ENCODE measurements around the gene LRRK2. TPM values are rescaled to one million over a fixed set of nuclear protein-coding genes. Genes with fewer than 3 reads are reported as not detected.
"Not testable (repeated sequence)": the region's sequence is repeated elsewhere in the genome, so short reads cannot be mapped to it uniquely, and the experiment has no call there.

LRRK2 gene
- total and polyA plus RNA-seq, 2 experiments from 2014 or later: 6.4 to 9.3 TPM

DNA sequence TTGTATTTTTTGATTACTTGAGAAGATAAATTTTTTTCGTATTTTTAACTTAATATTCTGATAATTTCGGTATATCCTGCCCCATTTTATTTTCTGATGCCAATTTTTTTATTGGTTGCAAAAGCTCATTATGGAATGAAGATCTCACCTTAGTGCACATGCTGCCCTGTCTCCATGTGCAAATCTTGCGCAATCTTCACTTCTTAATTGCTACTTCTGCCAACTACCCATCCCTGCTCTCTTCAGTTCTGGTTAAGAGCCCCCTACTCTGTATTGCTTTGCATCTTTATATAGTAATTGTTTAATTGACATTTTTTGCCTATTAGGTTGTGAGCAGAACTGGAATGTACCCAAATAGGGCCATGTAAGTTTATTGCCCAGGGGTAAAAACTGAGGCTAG, 20.5 kb upstream of the LRRK2 start:
- no peak for DNase-seq (ENCODE audit: low read depth in 1 of 2, low spot score in 1 of 2)
- no peaks in the 10 kb centered on the region for H3K9me3 ChIP-seq (ENCODE audit: low read depth)
- H3K36me3 ChIP-seq: no peaks in the 10 kb centered on the region
- no peak overlapping the region for H3K4me3 ChIP-seq
- H3K27me3 ChIP-seq: no peaks in the 10 kb centered on the region
- H3K27ac ChIP-seq: no peak overlapping the region
- no peak for TF ChIP-seq CTCF (IDR thresholded peaks at IDR 0.05; ENCODE audit: low read depth, low read length)
- no peaks in the 10 kb centered on the region for H3K4me1 ChIP-seq (ENCODE audit: low read depth)

GRCh38 chr12:40207551-40207950, 17.2 kb upstream of the LRRK2 start:
- H3K4me1 ChIP-seq (ENCODE audit: low read depth): no peaks in the 10 kb centered on the region
- TF ChIP-seq CTCF (IDR thresholded peaks at IDR 0.05; ENCODE audit: low read depth, low read length): no peak
- H3K36me3 ChIP-seq: no peaks in the 10 kb centered on the region
- H3K27me3 ChIP-seq: no peaks in the 10 kb centered on the region
- H3K27ac ChIP-seq: no peak overlapping the region
- no peaks in the 10 kb centered on the region for H3K9me3 ChIP-seq (ENCODE audit: low read depth)
- no peak for DNase-seq (ENCODE audit: low read depth in 1 of 2, low spot score in 1 of 2)
- no peak overlapping the region for H3K4me3 ChIP-seq

DNA sequence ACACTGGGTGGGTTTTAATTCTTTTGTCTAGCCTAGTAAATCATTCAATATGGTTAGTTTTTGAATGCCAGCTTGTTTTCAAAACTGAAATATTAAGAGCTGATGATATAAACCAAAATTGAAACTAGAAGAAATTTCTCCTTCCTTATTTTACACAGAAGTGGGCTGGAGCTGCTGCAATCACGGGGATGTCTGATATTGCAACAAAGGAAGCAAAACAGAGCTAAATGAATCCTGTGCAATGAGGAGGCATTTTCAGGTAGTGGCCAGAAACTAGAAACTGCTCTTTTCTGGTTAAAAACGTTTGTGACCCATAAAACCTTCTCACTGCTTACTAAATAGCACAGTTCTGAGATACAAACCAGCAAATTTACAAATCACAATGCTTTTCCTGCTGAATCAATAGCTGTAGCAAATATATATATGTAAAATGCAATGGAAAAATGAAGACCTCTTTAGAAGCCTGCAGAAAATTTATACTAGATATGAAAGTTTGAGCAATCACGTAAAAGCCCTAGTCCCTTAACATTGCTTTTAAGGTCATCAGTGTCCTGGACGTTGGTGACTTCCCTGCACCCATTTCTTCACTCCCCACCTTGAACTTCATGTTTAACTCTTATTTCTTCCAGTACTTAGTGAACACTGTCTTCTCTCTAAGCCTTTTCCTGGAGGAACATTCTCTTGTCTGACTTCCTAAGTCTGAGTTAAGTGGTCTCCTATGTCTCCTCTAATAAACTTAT, 15.9 kb upstream of the LRRK2 start:
- TF ChIP-seq CTCF (IDR thresholded peaks at IDR 0.05; ENCODE audit: low read depth, low read length): no peak
- no peak overlapping the region for H3K4me3 ChIP-seq
- H3K36me3 ChIP-seq: no peaks in the 10 kb centered on the region
- H3K9me3 ChIP-seq (ENCODE audit: low read depth): no peaks in the 10 kb centered on the region
- H3K27me3 ChIP-seq: no peaks in the 10 kb centered on the region
- no peaks in the 10 kb centered on the region for H3K4me1 ChIP-seq (ENCODE audit: low read depth)
- H3K27ac ChIP-seq: no peak overlapping the region
- DNase-seq (ENCODE audit: low read depth in 1 of 2, low spot score in 1 of 2): no peak

DNA sequence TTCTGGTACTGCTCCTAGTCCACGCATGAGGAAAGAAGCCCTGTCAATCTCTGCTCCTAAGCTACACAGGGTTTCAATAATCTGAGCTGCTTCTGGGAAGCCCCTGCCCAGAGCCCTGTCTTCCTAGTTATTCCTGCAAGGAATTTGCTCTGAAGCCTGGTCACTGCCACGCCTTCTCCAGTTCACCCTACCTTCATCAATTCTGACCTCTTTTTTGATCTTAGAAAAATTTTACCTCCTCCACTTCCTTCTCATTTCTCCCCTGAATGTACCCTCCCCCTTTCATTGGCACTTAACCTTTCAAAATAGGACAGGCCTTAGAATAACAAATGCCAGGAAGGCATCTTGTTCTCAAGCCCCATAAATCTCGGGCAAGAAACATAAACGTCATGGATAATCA, 14.9 kb upstream of the LRRK2 start:
- H3K27me3 ChIP-seq: no peaks in the 10 kb centered on the region
- DNase-seq (ENCODE audit: low read depth in 1 of 2, low spot score in 1 of 2): no peak
- no peaks in the 10 kb centered on the region for H3K4me1 ChIP-seq (ENCODE audit: low read depth)
- TF ChIP-seq CTCF (IDR thresholded peaks at IDR 0.05; ENCODE audit: low read depth, low read length): no peak
- H3K36me3 ChIP-seq: no peaks in the 10 kb centered on the region
- no peak overlapping the region for H3K4me3 ChIP-seq
- H3K9me3 ChIP-seq (ENCODE audit: low read depth): no peaks in the 10 kb centered on the region
- H3K27ac ChIP-seq: no peak overlapping the region

GRCh38 chr12:40211186-40211585, 13.6 kb upstream of the LRRK2 start:
- H3K27ac ChIP-seq; H3K9me3 ChIP-seq (ENCODE audit: low read depth); H3K4me1 ChIP-seq (ENCODE audit: low read depth); H3K4me3 ChIP-seq; DNase-seq (ENCODE audit: low read depth in 1 of 2, low spot score in 1 of 2); H3K36me3 ChIP-seq; H3K27me3 ChIP-seq: not testable (repeated sequence)

GRCh38 chr12:40212566-40212965, 12.2 kb upstream of the LRRK2 start:
- Histone ChIP-seq H3K36me3 (no peaks in the 10 kb centered on the region), H3K4me3 (no peak overlapping the region), H3K9me3 (ENCODE audit: low read depth) (no peaks in the 10 kb centered on the region), H3K4me1 (ENCODE audit: low read depth) (peaks cover 10% of the 10 kb centered on the region), H3K27ac (no peak overlapping the region), H3K27me3 (no peaks in the 10 kb centered on the region)
- no peak for TF ChIP-seq CTCF (IDR thresholded peaks at IDR 0.05; ENCODE audit: low read depth, low read length)
- DNase-seq (ENCODE audit: low read depth in 1 of 2, low spot score in 1 of 2): no peak

All from cardiac muscle cell (in vitro differentiated cells and primary cell).